Neural progenitor cell (in vitro differentiated cells): ENCODE measurements around the gene NTM.

Experiments
- CTCF ChIP-seq: fragments of 200-600 bp; sonication (generic); IDR thresholded peaks from 2 replicates; pipeline ENCODE4 v1.5.1; 2017; ENCODE audit warnings: antibody characterized with exemption, mild to moderate bottlenecking
- EZH2 ChIP-seq: fragments of 200-600 bp; sonication (generic); IDR thresholded peaks from 2 replicates; pipeline ENCODE4 v1.6.1; 2017; ENCODE audit warnings: antibody characterized with exemption, mild to moderate bottlenecking, moderate library complexity
- EZH2phosphoT487 ChIP-seq: fragments of 200-600 bp; sonication (generic); IDR thresholded peaks from 2 replicates; pipeline ENCODE4 v1.6.1; 2017; ENCODE audit warnings: antibody characterized with exemption

DNA sequence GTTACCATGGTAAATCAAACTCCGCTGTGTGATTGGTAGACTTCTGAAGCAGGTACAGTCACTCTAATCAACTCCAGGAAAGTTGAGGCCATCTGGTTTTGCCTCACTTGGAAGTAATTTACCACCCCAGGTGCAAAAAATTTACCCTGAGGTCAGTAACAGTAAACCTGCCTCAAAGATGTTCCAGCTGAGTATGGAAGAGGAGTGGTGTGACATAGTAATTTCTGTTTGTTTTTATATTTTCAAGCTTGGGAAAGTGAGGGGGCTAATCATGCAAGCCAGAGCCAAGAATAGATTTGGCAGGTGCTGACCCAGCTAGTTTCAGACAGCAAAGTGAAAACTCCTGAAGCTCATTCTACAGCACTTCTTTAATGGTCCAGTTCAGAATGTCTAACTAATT is 691.6 kb downstream of the NTM start:
- no peak for TF ChIP-seq EZH2phosphoT487
- no peak for TF ChIP-seq CTCF
- TF ChIP-seq EZH2, result no peak
